Activated CD4-positive, alpha-beta memory T cell treated with anti-CD3 and anti-CD28 coated beads, Interleukin-2, amount 10 ng/mL, durations not matched to agents 7 days and 5 days (primary cell): ENCODE data around the gene ENC1. TPM values are rescaled to one million over a fixed set of nuclear protein-coding genes. Genes with fewer than 3 reads are reported as not detected.
"Not testable (repeated sequence)": the region's sequence is repeated elsewhere in the genome, so short reads cannot be mapped to it uniquely, and the experiment has no call there.

ENCODE experiments used
- CTCF ChIA-PET: fragments of 350-600 bp; sonication (Branson Sonifier 250); formaldehyde crosslinking; loops from one replicate; lab custom pipeline; 2021; ENCODE audit warnings: antibody characterized with exemption, inconsistent platforms; lab: Charles Lee
- POLR2A ChIA-PET: fragments of 350-600 bp; sonication (Branson Sonifier 250); formaldehyde crosslinking; loops from one replicate; lab custom pipeline; 2021; ENCODE audit warnings: antibody characterized with exemption; lab: Charles Lee
- DNase-seq: peaks from one replicate; pipeline ENCODE4 v3.0.0-alpha.2; 2020
- H3K27ac Mint-ChIP-seq: one replicate; pipeline ENCODE4 v1.8.0; 2021; ENCODE audit warnings: mild to moderate bottlenecking, mixed read lengths
- H3K27me3 Mint-ChIP-seq: one replicate; pipeline ENCODE4 v1.8.0; 2021; ENCODE audit warnings: mixed read lengths
- H3K36me3 Mint-ChIP-seq: one replicate; pipeline ENCODE4 v1.8.0; 2021; ENCODE audit warnings: low read depth, mixed read lengths
- H3K4me1 Mint-ChIP-seq: one replicate; pipeline ENCODE4 v1.8.0; 2021; ENCODE audit warnings: mixed read lengths
- H3K4me3 Mint-ChIP-seq: one replicate; pipeline ENCODE4 v1.8.0; 2021; ENCODE audit warnings: mild to moderate bottlenecking, mixed read lengths
- H3K9me3 Mint-ChIP-seq: one replicate; pipeline ENCODE4 v1.8.0; 2021; ENCODE audit warnings: mixed read lengths
- total RNA-seq, 2 experiments: library from RNA; stranded (reverse); gene quantifications; one replicate each; pipeline ENCODE4 v1.2.3, GENCODE V29; 2021

Gene ENC1
- total RNA-seq, result under 1 TPM; 0.43 to 0.73 TPM

GRCh38 chr5:74640450-74640953 lies at the start of gene ENC1:
ENC1 (minus strand) TSS chr5:74640728; CDS start chr5:74636485, 4,243 bp downstream.
- Mint-ChIP-seq H3K4me1 (peaks cover 31% of the 10 kb centered on the region), H3K4me3 (peak within 1 kb of the TSS; percentile 73), H3K9me3 (no peaks in the 10 kb centered on the region), H3K27me3 (peaks cover 52% of the 10 kb centered on the region), H3K27ac (no peak within 1 kb of the TSS), H3K36me3 (no peaks in the 10 kb centered on the region)
- peak; percentile 80 for DNase-seq
- POLR2A ChIA-PET, result interaction anchor here (1.1 to 2.2 kb wide), 5 partner anchors 9 to 183 kb away, joined by 3 to 9 read pairs (median 4); no protein-coding TSS in a partner anchor
- CTCF ChIA-PET, result interaction anchor here (0.6 to 3.7 kb wide), 15 partner anchors 9 to 738 kb away, joined by 3 to 20 read pairs (median 5); no protein-coding TSS in a partner anchor

GRCh38 chr5:74686962-74687751 lies 46.6 kb upstream of the ENC1 start:
- H3K4me3 Mint-ChIP-seq, result peak overlapping the region; percentile 79
- DNase-seq, result no peak
- POLR2A ChIA-PET, result interaction anchor here (1.5 kb wide), 1 partner anchor 46 kb away, joined by 3 read pairs; no protein-coding TSS in a partner anchor
- H3K36me3 Mint-ChIP-seq, result peaks cover 26% of the 10 kb centered on the region
- peaks cover 26% of the 10 kb centered on the region for H3K4me1 Mint-ChIP-seq
- no peaks in the 10 kb centered on the region for H3K9me3 Mint-ChIP-seq
- CTCF ChIA-PET, result interaction anchor here (1.1 kb wide), 1 partner anchor 79 kb away, joined by 3 read pairs; no protein-coding TSS in a partner anchor
- H3K27me3 Mint-ChIP-seq, result peaks cover 4% of the 10 kb centered on the region
- H3K27ac Mint-ChIP-seq, result no peak overlapping the region

GRCh38 chr5:74685979-74686631 lies 45.6 kb upstream of the ENC1 start:
- Mint-ChIP-seq H3K9me3 (no peaks in the 10 kb centered on the region), H3K4me3 (peak overlapping the region; percentile 79), H3K4me1 (peaks cover 26% of the 10 kb centered on the region), H3K27ac (peak overlapping the region; percentile 40), H3K36me3 (peaks cover 22% of the 10 kb centered on the region), H3K27me3 (peaks cover 8% of the 10 kb centered on the region)
- ChIA-PET POLR2A (interaction anchor here (0.9 to 1.7 kb wide), 4 partner anchors 45 to 78 kb away, joined by 3 to 7 read pairs (median 4); no protein-coding TSS in a partner anchor), CTCF (interaction anchor here (0.6 to 1.1 kb wide), 2 partner anchors 46 to 784 kb away, joined by 3 read pairs; partner anchors contain the start of gene ENC1)
- no peak for DNase-seq

GRCh38 chr5:74684900-74685851 lies 44.6 kb upstream of the ENC1 start, which contains the start of gene HEXB:
HEXB (plus strand) TSS chr5:74685233; CDS start chr5:74685261, 28 bp downstream.
- Mint-ChIP-seq H3K4me1 (peaks cover 26% of the 10 kb centered on the region), H3K27ac (peak within 1 kb of the TSS; percentile 56), H3K9me3 (no peaks in the 10 kb centered on the region), H3K4me3 (peak within 1 kb of the TSS; percentile 79), H3K27me3 (peaks cover 10% of the 10 kb centered on the region), H3K36me3 (peaks cover 17% of the 10 kb centered on the region)
- ChIA-PET POLR2A (interaction anchor here (0.9 to 1.7 kb wide), 4 partner anchors 9 to 78 kb away, joined by 3 to 7 read pairs (median 4); no protein-coding TSS in a partner anchor), CTCF (interaction anchor here (0.6 to 1.1 kb wide), 2 partner anchors 45 to 783 kb away, joined by 3 read pairs; partner anchors contain the start of gene ENC1)
- peak; percentile 88 for DNase-seq

GRCh38 chr5:74679966-74680365 lies 39.4 kb upstream of the ENC1 start:
- H3K27ac Mint-ChIP-seq, result no peak overlapping the region
- H3K4me1 Mint-ChIP-seq, result peaks cover 3% of the 10 kb centered on the region
- H3K9me3 Mint-ChIP-seq, result no peaks in the 10 kb centered on the region
- DNase-seq, result no peak
- H3K4me3 Mint-ChIP-seq, result no peak overlapping the region
- H3K36me3 Mint-ChIP-seq, result no peaks in the 10 kb centered on the region
- H3K27me3 Mint-ChIP-seq, result peaks cover 24% of the 10 kb centered on the region
- CTCF ChIA-PET, result no interaction called here
- POLR2A ChIA-PET, result no interaction called here

- H3K27me3 Mint-ChIP-seq, result peaks cover 26% of the 10 kb centered on the region
- H3K9me3 Mint-ChIP-seq, H3K27ac Mint-ChIP-seq, H3K36me3 Mint-ChIP-seq, H3K4me3 Mint-ChIP-seq, POLR2A ChIA-PET, DNase-seq, H3K4me1 Mint-ChIP-seq, CTCF ChIA-PET: not testable (repeated sequence)
Measured at GRCh38 chr5:74679300-74679699, 38.8 kb upstream of the ENC1 start.

- H3K4me3 Mint-ChIP-seq, DNase-seq, POLR2A ChIA-PET, H3K9me3 Mint-ChIP-seq, H3K27ac Mint-ChIP-seq, H3K36me3 Mint-ChIP-seq, H3K4me1 Mint-ChIP-seq: not testable (repeated sequence)
- CTCF ChIA-PET, result interaction anchor here (0.6 kb wide), 2 partner anchors 60 to 764 kb away, joined by 3 read pairs; no protein-coding TSS in a partner anchor
- peaks cover 30% of the 10 kb centered on the region for H3K27me3 Mint-ChIP-seq
Measured at GRCh38 chr5:74678123-74678522, 37.6 kb upstream of the ENC1 start.

- DNase-seq, H3K9me3 Mint-ChIP-seq, POLR2A ChIA-PET, H3K27ac Mint-ChIP-seq, H3K4me1 Mint-ChIP-seq, CTCF ChIA-PET, H3K36me3 Mint-ChIP-seq, H3K4me3 Mint-ChIP-seq: not testable (repeated sequence)
- peaks cover 30% of the 10 kb centered on the region for H3K27me3 Mint-ChIP-seq
Measured at GRCh38 chr5:74676466-74676865, 35.9 kb upstream of the ENC1 start.

GRCh38 chr5:74673011-74673790 lies 32.7 kb upstream of the ENC1 start:
- no peak overlapping the region for H3K27ac Mint-ChIP-seq
- ChIA-PET CTCF (interaction anchor here (0.9 to 1.0 kb wide), 4 partner anchors 33 to 230 kb away, joined by 3 to 4 read pairs (median 3); partner anchors contain the start of gene ENC1), POLR2A (no interaction called here)
- H3K27me3 Mint-ChIP-seq, result peaks cover 20% of the 10 kb centered on the region
- no peak overlapping the region for H3K4me3 Mint-ChIP-seq
- no peaks in the 10 kb centered on the region for H3K9me3 Mint-ChIP-seq
- H3K4me1 Mint-ChIP-seq, result no peaks in the 10 kb centered on the region
- no peaks in the 10 kb centered on the region for H3K36me3 Mint-ChIP-seq
- DNase-seq, result no peak

- no peak for DNase-seq
- CTCF ChIA-PET, result interaction anchor here (0.9 kb wide), 1 partner anchor 67 kb away, joined by 3 read pairs; no protein-coding TSS in a partner anchor
Measured at GRCh38 chr5:74672215-74672877, 31.8 kb upstream of the ENC1 start.

More at GRCh38 chr5:74672215-74672877, 31.8 kb upstream of the ENC1 start:
- Mint-ChIP-seq H3K4me1 (no peaks in the 10 kb centered on the region), H3K4me3 (no peak overlapping the region), H3K27me3 (peaks cover 20% of the 10 kb centered on the region), H3K9me3 (no peaks in the 10 kb centered on the region), H3K27ac (no peak overlapping the region), H3K36me3 (no peaks in the 10 kb centered on the region)
- POLR2A ChIA-PET, result no interaction called here
